Esophagus muscularis mucosa (tissue), 4 donors: Measurements from ENCODE around the gene EIF4G2. TPM values are rescaled to one million over a fixed set of nuclear protein-coding genes. Genes with fewer than 3 reads are reported as not detected.
"Not testable (repeated sequence)": the region's sequence is repeated elsewhere in the genome, so short reads cannot be mapped to it uniquely, and the experiment has no call there.

Experiments
- DNase-seq: peaks from one replicate; pipeline ENCODE4 v3.0.0-alpha.2; 2017; ENCODE audit errors: extremely low spot score
- H3K27ac ChIP-seq, 4 donors: fragments of 200-600 bp; sonication (generic); replicated peaks in 1 of 4; 1 replicate in 3 of 4; 2 replicates in 1 of 4; pipeline ENCODE4 v1.5.1; 2016 to 2019; ENCODE audit warnings: mild to moderate bottlenecking in 1 of 4
- H3K27me3 ChIP-seq, 4 donors: fragments of 200-600 bp; sonication (generic); one replicate each; pipeline versions ENCODE4 v1.5.1 to v1.6.0; 2016 to 2019
- H3K36me3 ChIP-seq, 4 donors: fragments of 200-600 bp; sonication (generic); one replicate each; pipeline ENCODE4 v1.5.1; 2016 to 2019
- H3K4me1 ChIP-seq, 4 donors: fragments of 200-600 bp; sonication (generic); one replicate each; pipeline ENCODE4 v1.5.1; 2016 to 2019
- H3K4me3 ChIP-seq, 4 donors: fragments of 200-600 bp; sonication (generic); 1 replicate in 2 of 4; 2 replicates in 2 of 4; pipeline ENCODE4 v1.5.1; 2016 to 2019; ENCODE audit warnings: mild to moderate bottlenecking in 4 of 4, moderate library complexity in 1 of 4
- H3K9me3 ChIP-seq, 4 donors: fragments of 200-600 bp; sonication (generic); 1 replicate in 3 of 4; 2 replicates in 1 of 4; pipeline ENCODE4 v1.5.1; 2016 to 2019
- CTCF ChIP-seq, 3 experiments: fragments of 200-600 bp in 2 of 3; fragments of 450-650 bp in 1 of 3; sonication (generic) in 2 of 3; IDR thresholded peaks; one replicate each; pipeline ENCODE4 v1.5.1; 2017 to 2019; ENCODE audit warnings: antibody characterized with exemption in 3 of 3, mild to moderate bottlenecking in 2 of 3, moderate library complexity in 1 of 3
- EP300 ChIP-seq: sonication (generic); formaldehyde crosslinking; IDR thresholded peaks from one replicate; pipeline ENCODE4 v1.6.1; 2017; ENCODE audit warnings: antibody characterized with exemption
- POLR2A ChIP-seq: fragments of 450-650 bp; IDR thresholded peaks from one replicate; pipeline ENCODE4 v1.6.1; 2017; ENCODE audit warnings: antibody characterized with exemption, moderate library complexity, mild to moderate bottlenecking, low read depth
- POLR2AphosphoS5 ChIP-seq, 2 donors: sonication (generic); formaldehyde crosslinking; IDR thresholded peaks; one replicate each; pipeline ENCODE4 v1.6.1; 2017; ENCODE audit warnings: antibody characterized with exemption in 2 of 2
- WGBS: methylation state at CpG from one replicate; pipeline ENCODE4 v1.1.5; 2018; 5-methylcytosine and 5-hydroxymethylcytosine counted together
- intact Hi-C: fragments of 100-400 bp; cut with DNase I; formaldehyde crosslinking; loops from one replicate; pipeline ENCODE4 v1.15.1; 2023
- total RNA-seq, 4 donors: library from RNA; depleted of rRNA; stranded (reverse); fragments of >200 nt; gene quantifications; one replicate each; pipeline versions ENCODE4 v1.1.0 to v1.2.1, GENCODE V29; 2016

EIF4G2 gene
- total RNA-seq, 4 donors from 2014 or later: 508 to 734 (median 592) TPM

DNA sequence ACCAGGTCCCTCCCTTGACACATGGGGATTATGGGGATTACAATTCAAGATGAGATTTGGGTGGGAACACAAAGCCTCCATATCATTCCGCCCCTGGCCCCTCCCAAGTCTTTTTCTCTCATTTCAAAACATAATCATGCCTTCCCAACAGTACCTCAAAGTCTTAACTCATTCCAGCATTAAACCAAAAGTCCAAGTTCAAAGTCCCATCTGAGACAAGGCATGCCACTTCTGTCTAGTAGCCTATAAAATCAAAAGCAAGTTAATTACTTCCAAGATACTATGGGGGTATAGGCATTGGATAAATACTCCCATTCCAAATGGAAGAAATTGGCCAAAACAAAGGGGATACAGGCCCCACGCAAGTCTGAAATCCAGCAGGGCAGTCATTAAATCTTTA, 19.7 kb upstream of the EIF4G2 start:
- Histone ChIP-seq H3K4me3 (no peak overlapping the region), H3K4me1 (peaks cover 0 to 6% (median 1%) of the 10 kb centered on the region in 4 donors), H3K27me3 (no peaks in the 10 kb centered on the region), H3K27ac (no peak overlapping the region), H3K36me3 (no peaks in the 10 kb centered on the region), H3K9me3 (no peaks in the 10 kb centered on the region)
- DNase-seq: no peak
- TF ChIP-seq EP300 (no peak), POLR2AphosphoS5 (IDR thresholded peaks at IDR 0.05) (no peak), CTCF (IDR thresholded peaks at IDR 0.05) (no peak), POLR2A (no peak)
- intact Hi-C loops: no loop called here
- 94% methylated on average over 2 of the region's 2 CpGs for WGBS

DNA sequence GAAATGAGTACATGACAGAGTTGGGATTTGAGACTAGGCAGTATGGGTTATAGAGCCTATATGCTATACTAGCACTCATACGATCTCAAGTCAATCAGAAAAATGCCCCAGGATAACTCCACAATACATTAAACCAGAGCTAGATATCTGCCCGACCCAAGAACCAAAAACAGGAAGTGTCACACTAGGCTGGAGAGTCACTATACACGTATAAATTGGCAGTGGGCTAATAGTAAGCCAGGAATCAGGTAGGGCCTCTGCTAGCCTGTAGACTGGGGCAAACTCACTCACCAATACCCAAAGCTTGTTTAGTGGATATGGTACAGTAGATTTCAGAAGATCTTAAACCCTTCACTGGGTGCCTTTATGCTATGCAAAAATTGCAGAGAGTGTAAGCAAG, 16.2 kb upstream of the EIF4G2 start:
- intact Hi-C loops: no loop called here
- Histone ChIP-seq H3K36me3 (no peaks in the 10 kb centered on the region), H3K27me3 (no peaks in the 10 kb centered on the region), H3K27ac (no peak overlapping the region), H3K9me3 (no peaks in the 10 kb centered on the region), H3K4me1 (peaks cover 0 to 12% (median 8%) of the 10 kb centered on the region in 4 donors), H3K4me3 (no peak overlapping the region)
- no peak for DNase-seq
- TF ChIP-seq POLR2A: no peak
- no peak for TF ChIP-seq EP300
- WGBS: 77% methylated on average over 3 of the region's 3 CpGs

DNA sequence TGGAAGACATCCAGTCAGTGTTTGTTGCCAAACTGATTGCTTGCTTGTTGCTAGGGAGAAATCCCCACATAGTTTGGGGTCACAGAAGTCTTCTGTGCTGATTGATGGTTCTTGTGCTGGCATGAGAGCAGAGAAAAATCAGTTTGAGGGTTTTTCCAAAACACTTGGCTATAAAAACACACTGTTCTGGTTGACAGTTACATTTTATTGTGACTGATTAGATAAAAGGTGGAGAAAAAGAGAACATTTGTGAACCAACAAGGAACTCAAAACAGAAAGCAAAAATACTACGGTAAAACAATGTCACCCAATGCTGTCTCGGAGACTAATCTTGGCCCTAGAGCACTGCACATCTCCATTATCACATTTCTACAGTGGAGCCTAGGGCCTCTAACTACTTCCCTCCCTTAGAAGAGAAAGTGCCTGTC, 14.4 kb upstream of the EIF4G2 start:
- H3K27me3 ChIP-seq: no peaks in the 10 kb centered on the region
- 36% methylated on average over 2 of the region's 2 CpGs for WGBS
- no peaks in the 10 kb centered on the region for H3K36me3 ChIP-seq
- H3K4me1 ChIP-seq: peaks cover 0 to 12% (median 8%) of the 10 kb centered on the region in 4 donors
- no peak for TF ChIP-seq CTCF (IDR thresholded peaks at IDR 0.05)
- TF ChIP-seq POLR2A: no peak
- TF ChIP-seq EP300: no peak
- no peak for TF ChIP-seq POLR2AphosphoS5 (IDR thresholded peaks at IDR 0.05)
- H3K27ac ChIP-seq: peak overlapping the region in 3 of 4 donors; percentile 28 to 58 (median 32)
- H3K4me3 ChIP-seq: peak overlapping the region in 2 of 4 donors; percentile 3 to 13
- DNase-seq: no peak
- H3K9me3 ChIP-seq: no peaks in the 10 kb centered on the region
- intact Hi-C loops: no loop called here

- DNase-seq, intact Hi-C loops: not testable (repeated sequence)
- WGBS: 91% methylated on average over 3 of the region's 3 CpGs
Observed at GRCh38 chr11:10822491-10822890, 13.8 kb upstream of the EIF4G2 start.

GRCh38 chr11:10818594-10818993, 9.9 kb upstream of the EIF4G2 start:
- Histone ChIP-seq H3K4me3 (no peak overlapping the region), H3K27me3 (no peaks in the 10 kb centered on the region), H3K27ac (no peak overlapping the region), H3K4me1 (peaks cover 0 to 9% (median 7%) of the 10 kb centered on the region in 4 donors), H3K36me3 (no peaks in the 10 kb centered on the region), H3K9me3 (no peaks in the 10 kb centered on the region)
- DNase-seq: no peak
- TF ChIP-seq POLR2A (no peak), POLR2AphosphoS5 (IDR thresholded peaks at IDR 0.05) (no peak), CTCF (IDR thresholded peaks at IDR 0.05) (no peak), EP300 (no peak)
- intact Hi-C loops: no loop called here
- 77% methylated on average over 1 of the region's 1 CpG for WGBS

More at GRCh38 chr11:10822491-10822890, 13.8 kb upstream of the EIF4G2 start:
- H3K27me3 ChIP-seq, H3K36me3 ChIP-seq, H3K9me3 ChIP-seq, H3K4me3 ChIP-seq, H3K27ac ChIP-seq: not testable (repeated sequence)
- H3K4me1 ChIP-seq: peaks cover 0 to 12% (median 8%) of the 10 kb centered on the region in 4 donors

GRCh38 chr11:10813945-10814344, 5.2 kb upstream of the EIF4G2 start:
- no peak overlapping the region for H3K4me3 ChIP-seq
- H3K36me3 ChIP-seq: no peaks in the 10 kb centered on the region
- TF ChIP-seq EP300 (no peak), CTCF (IDR thresholded peaks at IDR 0.05) (no peak)
- intact Hi-C loops: no loop called here
- no peak overlapping the region for H3K27ac ChIP-seq
- H3K4me1 ChIP-seq: peaks cover 3 to 8% (median 8%) of the 10 kb centered on the region in 4 donors
- no peaks in the 10 kb centered on the region for H3K9me3 ChIP-seq
- DNase-seq: no peak
- no peaks in the 10 kb centered on the region for H3K27me3 ChIP-seq
